GM21526 (cell line): ENCODE data around the gene GP9.
"Not testable (repeated sequence)": the region's sequence is repeated elsewhere in the genome, so short reads cannot be mapped to it uniquely, and the experiment has no call there.

Source experiments
- ATAC-seq: cut with Tn5 transposase; IDR thresholded peaks from one replicate; pipeline ENCODE4 v1.9.1; 2021; ENCODE audit warnings: moderate library complexity; ENCODE audit not compliant: unreplicated experiment, low FRiP score

Gene GP9

GRCh38 chr3:129046732-129047552 is 13.6 kb upstream of the GP9 start:
- ATAC-seq = no peak

GRCh38 chr3:129047553-129047839 is 13.1 kb upstream of the GP9 start:
- ATAC-seq = no peak

GRCh38 chr3:129050556-129051295 is 9.9 kb upstream of the GP9 start:
- ATAC-seq = no peak

- no peak for ATAC-seq
Observed at GRCh38 chr3:129051871-129052340, 8.7 kb upstream of the GP9 start.

- ATAC-seq = no peak
Observed at GRCh38 chr3:129052675-129053074, 7.9 kb upstream of the GP9 start.

GRCh38 chr3:129054605-129055104 is 5.9 kb upstream of the GP9 start:
- ATAC-seq = no peak

- no peak for ATAC-seq
Observed at GRCh38 chr3:129056451-129057173, 4.0 kb upstream of the GP9 start.

- no peak for ATAC-seq
Observed at GRCh38 chr3:129057249-129057648, 3.3 kb upstream of the GP9 start.

- no peak for ATAC-seq
Observed at GRCh38 chr3:129058441-129059200, 2.0 kb upstream of the GP9 start.

- ATAC-seq = no peak
Observed at GRCh38 chr3:129059311-129059958, 1.1 kb upstream of the GP9 start.

GRCh38 chr3:129061023-129061887 is 676 bp downstream of the GP9 start:
- ATAC-seq = no peak

- ATAC-seq = no peak
Observed at GRCh38 chr3:129061888-129062834, 1.6 kb downstream of the GP9 start.

- ATAC-seq = no peak
Observed at GRCh38 chr3:129063091-129063640, 2.6 kb downstream of the GP9 start.

GRCh38 chr3:129063841-129064482 is 3.4 kb downstream of the GP9 start:
- ATAC-seq = no peak

GRCh38 chr3:129065016-129065719 is 4.6 kb downstream of the GP9 start:
- no peak for ATAC-seq

GRCh38 chr3:129065720-129066073 is 5.1 kb downstream of the GP9 start:
- no peak for ATAC-seq

- not testable (repeated sequence) for ATAC-seq
Observed at GRCh38 chr3:129067719-129068118, 7.1 kb downstream of the GP9 start.
